ENCODE measurements around the gene MPC2. TPM values are rescaled to one million over a fixed set of nuclear protein-coding genes. Genes with fewer than 3 reads are reported as not detected.

The MPC2 gene
- total and polyA plus RNA-seq, 2 of the 8 experiments (the other 6 are each of a cell fraction or from before 2014, with no cell fraction given), result 18.6 to 40.9 TPM

DNA sequence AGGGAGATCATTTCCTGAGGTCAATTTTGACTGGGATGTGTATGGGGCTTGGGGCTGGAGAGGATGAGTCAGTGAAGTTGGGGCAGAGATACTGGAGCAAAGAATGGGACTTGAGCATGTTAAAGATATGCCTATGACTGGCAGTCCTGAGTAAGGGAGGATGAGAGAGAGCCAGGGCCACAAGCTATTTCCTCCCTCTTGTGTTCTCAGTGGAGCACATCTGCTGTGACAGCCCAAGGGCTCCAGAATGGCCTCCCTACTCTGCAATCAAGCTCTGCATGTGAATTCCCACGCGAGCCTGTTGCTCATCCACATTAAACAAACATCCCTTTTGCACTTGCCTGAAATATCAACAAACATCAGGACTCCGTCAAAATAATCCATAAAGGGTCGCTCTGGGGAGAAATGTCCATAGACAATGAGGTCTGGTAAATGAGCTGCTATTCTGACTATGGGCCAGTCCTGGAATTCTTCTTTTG lies 32.2 kb downstream of the MPC2 start (continued):
- TF ChIP-seq CHD7 (IDR thresholded peaks at IDR 0.05; ENCODE audit: insufficient replicate concordance, low read length) (no peak), EZH2 (IDR thresholded peaks at IDR 0.05; ENCODE audit: low read depth, low read length, severe bottlenecking) (no peak), USF2 (IDR thresholded peaks at IDR 0.05; ENCODE audit: low read length) (no peak), SAP30 (IDR thresholded peaks at IDR 0.05; ENCODE audit: insufficient read depth, insufficient replicate concordance, low read length) (no peak), SRF (IDR thresholded peaks at IDR 0.05; ENCODE audit: low read depth, low read length) (no peak), SUZ12 (IDR thresholded peaks at IDR 0.05; ENCODE audit: low read length) (no peak), ATF2 (IDR thresholded peaks at IDR 0.05; ENCODE audit: low read length) (no peak), BACH1 (IDR thresholded peaks at IDR 0.05; ENCODE audit: low read length) (no peak)
